Measurements from ENCODE around the gene ATP2A2.

ATP2A2 gene

DNA sequence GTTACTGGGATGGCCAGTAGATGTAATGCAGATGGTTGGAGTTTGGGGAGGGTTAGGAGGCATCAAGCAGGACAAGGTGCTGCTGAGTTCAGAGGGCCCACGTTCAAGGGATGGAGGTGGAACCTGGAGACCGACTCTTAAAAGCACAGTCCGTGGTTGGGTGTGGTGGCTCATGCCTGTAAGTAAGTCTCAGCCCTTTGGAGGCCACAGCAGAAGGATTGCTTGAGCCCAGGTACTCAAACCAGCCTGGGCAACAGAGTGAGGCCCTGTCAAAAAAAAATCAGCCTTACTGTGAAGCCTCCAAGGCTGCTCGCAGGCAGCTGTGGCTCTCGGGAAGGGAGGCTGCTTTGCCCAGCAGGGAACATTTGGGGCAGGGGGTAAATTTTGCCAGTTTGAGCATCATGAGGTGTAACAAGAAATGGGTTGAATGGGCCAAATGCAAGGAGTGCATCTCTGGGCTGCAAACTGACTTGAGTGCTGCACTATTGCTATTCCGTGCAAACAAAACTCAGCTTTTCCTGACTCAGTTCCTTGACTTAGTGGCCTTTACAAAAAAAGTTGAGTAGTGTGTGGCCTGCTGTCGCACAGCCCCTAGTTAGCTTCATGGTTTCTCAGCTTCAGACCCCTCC, 67.5 kb downstream of the ATP2A2 start:
- TF ChIP-seq, protein P1, sequence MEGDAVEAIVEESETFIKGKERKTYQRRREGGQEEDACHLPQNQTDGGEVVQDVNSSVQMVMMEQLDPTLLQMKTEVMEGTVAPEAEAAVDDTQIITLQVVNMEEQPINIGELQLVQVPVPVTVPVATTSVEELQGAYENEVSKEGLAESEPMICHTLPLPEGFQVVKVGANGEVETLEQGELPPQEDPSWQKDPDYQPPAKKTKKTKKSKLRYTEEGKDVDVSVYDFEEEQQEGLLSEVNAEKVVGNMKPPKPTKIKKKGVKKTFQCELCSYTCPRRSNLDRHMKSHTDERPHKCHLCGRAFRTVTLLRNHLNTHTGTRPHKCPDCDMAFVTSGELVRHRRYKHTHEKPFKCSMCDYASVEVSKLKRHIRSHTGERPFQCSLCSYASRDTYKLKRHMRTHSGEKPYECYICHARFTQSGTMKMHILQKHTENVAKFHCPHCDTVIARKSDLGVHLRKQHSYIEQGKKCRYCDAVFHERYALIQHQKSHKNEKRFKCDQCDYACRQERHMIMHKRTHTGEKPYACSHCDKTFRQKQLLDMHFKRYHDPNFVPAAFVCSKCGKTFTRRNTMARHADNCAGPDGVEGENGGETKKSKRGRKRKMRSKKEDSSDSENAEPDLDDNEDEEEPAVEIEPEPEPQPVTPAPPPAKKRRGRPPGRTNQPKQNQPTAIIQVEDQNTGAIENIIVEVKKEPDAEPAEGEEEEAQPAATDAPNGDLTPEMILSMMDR (IDR thresholded peaks at IDR 0.05): no peak

DNA sequence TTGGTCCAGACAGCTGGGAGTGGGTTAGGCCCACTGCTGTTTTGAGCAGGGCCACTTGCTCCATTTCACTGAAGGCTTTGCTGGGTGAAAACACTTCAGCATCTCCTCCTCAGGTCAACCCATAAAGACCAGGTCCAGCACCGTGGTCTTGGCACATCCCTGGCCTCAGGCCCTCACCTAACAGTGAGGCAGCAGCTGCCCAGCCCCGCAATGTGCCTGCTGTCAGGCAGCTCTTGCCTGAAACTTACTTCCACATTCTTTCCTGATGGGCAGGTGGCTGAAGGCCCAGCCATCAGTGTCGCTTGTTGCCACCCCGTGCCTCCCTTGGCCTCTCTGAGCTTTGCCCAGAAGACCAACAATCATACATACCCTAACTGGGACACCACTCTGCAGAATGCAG, 68.0 kb downstream of the ATP2A2 start:
- TF ChIP-seq, protein P1 (IDR thresholded peaks at IDR 0.05): no peak

DNA sequence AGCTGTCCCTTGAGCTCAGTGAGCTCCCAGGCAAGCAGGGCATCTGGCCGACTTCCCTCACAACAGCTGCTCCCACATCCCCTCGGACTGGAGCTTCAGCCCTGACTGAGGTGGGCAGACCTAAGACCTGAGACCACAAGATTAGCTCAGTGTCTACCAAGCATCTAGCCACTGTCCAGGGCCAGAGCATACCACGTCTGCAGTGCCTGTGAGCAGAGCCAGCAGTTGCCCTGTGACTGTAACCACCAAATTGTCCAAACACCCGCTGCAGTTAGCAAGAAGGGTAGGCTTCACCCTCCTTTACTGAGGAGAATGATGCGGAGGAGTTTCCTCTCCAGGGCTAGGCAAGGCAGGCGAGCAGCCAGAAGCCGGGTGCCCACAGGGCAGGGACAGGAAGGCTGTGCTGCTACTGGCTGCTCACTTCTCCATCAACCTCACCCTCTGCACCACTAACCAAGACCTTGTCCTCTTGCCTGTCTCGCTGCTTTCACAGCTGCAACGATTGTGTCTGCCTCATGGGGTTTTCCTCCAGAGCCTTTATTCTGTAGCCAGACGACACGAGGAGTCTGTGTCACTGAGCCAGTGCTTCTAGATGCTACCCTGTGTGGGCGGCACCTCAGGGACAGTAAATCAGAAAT, 68.6 kb downstream of the ATP2A2 start:
- TF ChIP-seq, protein P1 (IDR thresholded peaks at IDR 0.05): no peak

DNA sequence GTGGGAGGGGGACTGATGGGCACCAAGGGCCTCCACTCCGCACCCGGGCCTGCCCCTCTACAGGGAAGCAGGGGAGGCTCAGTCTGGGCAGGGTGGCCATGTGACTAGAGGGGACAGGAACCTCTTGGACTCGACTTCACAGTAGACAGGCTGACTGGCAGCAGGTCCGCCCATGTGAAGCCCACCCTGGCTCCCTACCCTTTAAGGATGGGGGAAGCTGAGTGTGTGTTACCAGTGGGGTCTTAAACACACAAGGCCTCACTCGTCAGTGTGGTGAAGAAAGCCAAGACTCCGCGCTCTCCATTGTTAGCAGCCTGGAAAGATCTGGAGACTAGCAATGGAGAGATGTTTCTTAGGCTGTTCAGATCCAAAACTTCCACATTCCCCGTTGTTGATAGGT, 70.1 kb downstream of the ATP2A2 start:
- TF ChIP-seq, protein P1 (IDR thresholded peaks at IDR 0.05): no peak

DNA sequence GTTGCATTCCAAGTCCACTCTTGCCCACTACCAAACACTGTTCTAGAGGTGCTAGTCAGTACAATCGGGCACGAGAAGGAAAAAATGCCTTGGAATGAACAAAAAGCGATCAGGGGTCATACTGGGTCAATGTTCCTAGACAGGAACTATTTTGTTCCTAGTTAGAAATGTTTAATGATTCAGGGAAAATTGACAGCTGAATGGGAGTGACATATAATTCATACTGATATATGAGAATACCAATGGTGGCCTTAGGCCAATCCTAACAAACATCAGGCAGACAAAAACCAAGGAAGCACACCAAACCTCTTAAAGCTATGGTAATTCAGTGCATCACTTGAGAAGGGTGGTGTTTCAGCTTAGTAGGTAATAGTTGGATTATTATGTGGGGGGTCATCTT, 71.4 kb downstream of the ATP2A2 start:
- TF ChIP-seq, protein P1 (IDR thresholded peaks at IDR 0.05): no peak

DNA sequence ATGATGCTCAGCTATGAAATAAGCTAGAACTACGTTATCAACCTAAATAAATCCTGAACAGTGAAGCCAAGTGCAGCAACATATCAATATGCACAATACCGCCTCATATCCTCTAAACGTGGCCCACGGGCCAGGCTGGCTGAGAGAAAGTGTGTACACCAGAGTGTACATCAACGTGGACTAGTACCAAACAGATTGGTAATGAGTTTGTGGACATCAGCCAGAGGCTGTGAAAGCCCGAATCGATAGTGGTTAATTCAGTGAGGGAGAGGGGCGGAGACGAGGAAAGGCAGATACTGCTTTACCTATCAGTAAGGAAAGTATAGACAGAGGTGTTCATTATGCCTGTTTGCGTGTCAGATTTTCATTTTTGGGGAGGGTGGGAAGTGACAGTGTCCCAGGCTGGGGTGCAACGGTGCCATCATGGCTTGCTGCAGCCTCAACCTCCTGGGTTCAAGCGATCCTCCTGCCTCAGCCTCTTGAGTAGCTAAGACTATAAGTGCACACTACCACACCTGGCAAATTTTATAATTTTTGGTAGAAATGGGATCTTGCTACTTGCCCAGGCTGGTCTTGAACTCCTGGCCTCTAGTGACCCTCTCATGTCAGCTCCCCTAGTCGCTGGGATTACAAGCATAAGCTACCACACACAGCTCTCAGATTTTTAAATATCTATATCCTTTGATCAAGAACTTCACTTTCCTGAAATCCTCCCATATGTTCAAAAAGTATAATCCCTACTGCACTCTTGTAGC, 72.3 kb downstream of the ATP2A2 start:
- TF ChIP-seq, protein P1 (IDR thresholded peaks at IDR 0.05): no peak

DNA sequence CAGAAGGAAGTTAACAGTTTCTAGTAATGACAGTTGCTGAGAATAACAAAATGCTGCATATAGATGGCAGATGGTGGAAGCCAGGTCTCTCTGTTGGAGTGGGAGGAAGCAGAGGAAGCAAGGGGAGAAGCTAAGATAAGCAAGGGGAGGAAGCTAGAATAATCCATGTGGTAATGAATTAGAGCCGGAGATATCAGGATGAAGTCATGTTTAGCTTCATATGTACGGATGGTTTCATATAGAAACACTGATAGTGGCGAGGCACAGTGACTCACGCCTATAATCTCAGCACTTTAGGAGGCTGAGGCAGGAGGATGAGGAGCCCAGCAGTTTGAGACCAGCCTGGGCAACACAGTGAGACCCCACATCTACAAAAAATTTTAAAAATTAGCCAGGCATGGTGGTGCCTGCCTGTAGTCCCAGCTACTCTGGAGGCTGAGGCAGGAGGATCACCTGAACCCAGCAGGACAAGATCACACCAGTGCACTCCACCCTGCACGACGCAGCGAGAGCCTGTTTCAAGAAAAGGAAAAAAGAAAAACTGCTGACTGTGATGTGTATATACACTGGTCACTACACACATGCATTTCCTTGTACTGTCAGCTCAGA, 73.2 kb downstream of the ATP2A2 start:
- TF ChIP-seq, protein P1 (IDR thresholded peaks at IDR 0.05): no peak

All from LNCAP (cell line).